GM21576 (cell line): ENCODE measurements around the gene ZBTB32.

Experiments
- ATAC-seq: cut with Tn5 transposase; IDR thresholded peaks from one replicate; pipeline ENCODE4 v1.9.1; 2021; ENCODE audit warnings: mild to moderate bottlenecking, moderate library complexity; ENCODE audit not compliant: unreplicated experiment

The ZBTB32 gene

DNA sequence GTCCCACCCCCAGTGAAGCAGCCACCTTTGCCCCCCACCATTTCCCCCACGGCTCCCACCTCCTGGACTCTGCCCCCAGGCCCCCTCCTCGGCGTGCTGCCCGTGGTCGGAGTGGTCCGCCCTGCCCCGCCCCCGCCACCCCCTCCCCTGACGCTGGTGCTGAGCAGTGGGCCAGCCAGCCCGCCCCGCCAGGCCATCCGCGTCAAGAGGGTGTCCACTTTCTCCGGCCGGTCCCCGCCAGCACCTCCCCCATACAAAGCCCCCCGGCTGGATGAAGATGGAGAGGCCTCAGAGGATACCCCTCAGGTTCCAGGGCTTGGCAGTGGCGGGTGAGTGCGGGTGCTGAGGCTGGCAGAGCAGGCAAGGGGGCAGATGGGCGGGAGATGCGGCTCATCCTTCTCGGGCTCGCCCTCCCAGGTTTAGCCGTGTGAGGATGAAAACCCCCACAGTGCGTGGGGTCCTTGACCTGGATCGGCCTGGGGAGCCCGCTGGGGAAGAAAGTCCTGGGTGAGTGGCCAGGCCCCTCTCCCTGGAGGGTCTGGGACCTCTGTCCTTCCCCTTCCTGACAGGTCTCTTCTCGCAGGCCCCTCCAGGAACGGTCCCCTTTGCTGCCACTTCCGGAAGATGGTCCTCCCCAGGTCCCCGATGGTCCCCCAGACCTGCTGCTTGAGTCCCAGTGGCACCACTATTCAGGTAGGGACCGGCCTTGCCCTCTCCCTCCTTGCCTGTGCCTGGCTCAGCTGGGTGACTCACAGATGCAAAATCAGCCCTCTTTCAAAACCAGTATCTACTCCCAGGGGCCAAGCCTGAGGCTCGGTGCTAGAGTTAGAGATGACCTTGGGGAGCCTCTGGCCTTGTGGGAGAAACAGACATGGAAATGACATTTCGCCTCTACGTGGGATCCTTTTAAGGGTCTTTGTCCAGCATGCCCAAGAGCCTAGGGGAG, 29.1 kb downstream of the ZBTB32 start:
- ATAC-seq = no peak

GRCh38 chr19:35734273-35734672, 29.9 kb downstream of the ZBTB32 start:
- ATAC-seq = no peak

GRCh38 chr19:35734889-35735288, 30.5 kb downstream of the ZBTB32 start:
- no peak for ATAC-seq

GRCh38 chr19:35736913-35737886, 32.8 kb downstream of the ZBTB32 start:
- no peak for ATAC-seq

DNA sequence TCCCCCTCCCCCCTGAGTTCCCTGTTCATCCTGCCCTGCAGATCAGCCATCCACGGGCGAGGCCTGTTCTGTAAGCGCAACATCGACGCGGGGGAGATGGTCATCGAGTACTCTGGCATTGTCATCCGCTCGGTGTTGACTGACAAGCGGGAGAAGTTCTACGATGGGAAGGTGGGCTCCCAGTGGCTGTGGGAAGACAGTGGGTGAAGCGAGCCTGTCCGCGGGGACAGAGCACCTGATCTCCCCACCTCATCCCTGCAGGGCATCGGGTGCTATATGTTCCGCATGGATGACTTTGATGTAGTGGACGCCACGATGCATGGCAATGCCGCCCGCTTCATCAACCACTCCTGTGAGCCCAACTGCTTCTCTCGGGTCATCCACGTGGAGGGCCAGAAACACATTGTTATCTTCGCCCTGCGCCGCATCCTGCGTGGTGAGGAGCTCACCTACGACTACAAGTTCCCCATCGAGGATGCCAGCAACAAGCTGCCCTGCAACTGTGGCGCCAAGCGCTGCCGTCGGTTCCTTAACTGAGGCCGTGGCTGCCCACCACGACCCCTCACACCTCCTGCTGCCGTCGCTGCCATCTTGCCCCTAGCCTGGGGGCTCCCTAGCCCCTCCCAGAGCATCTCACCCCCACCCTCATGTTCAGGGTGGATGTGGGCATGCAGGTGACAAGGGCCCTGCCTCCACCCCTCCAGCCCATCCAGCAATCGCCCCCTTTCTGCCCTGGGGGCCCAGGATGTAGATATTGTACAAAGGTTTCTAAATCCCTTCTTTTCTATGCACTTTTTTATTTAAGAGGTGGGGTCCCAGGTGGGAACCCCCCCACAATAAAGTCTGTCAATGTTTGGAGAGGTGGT, 33.9 kb downstream of the ZBTB32 start:
- ATAC-seq = no peak

DNA sequence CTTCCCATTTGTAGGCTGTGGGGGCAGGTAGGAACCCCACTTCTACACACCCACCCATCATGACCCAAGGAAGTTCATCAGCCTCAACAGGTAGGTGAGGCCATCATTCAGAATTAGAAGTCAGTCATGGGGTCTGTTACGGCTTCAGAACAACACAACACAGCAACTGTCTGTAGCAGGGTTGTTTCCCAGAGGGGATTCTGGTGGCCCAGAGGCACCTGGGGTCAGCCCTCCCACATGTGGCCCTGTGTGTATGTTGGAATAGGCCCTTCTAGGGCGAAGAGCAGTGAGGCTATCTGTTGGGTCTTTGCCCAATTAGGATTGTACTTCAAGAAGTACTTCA, 34.5 kb downstream of the ZBTB32 start:
- ATAC-seq = no peak

GRCh38 chr19:35739275-35740107, 35.1 kb downstream of the ZBTB32 start:
- ATAC-seq = no peak

DNA sequence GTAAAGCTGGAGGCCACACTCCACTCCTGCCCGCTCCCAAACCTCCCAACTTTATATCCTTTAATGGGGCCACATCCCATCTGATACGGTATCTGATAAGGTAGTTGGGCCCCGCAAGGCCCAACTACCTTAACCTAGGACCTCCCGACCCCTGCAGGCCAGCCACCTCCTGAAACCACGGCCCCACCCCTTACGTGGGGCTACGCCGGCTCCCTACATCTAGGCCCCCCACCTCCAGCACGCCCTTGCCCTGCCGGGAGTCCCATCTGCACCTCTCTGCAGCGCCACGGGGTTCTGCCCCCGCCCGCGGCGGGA, 35.7 kb downstream of the ZBTB32 start:
- ATAC-seq = peak; percentile 11

- peak; percentile 46 for ATAC-seq
Measured at GRCh38 chr19:35740423-35741202, 36.3 kb downstream of the ZBTB32 start.

- no peak for ATAC-seq
Measured at GRCh38 chr19:35741203-35741515, 36.8 kb downstream of the ZBTB32 start.

DNA sequence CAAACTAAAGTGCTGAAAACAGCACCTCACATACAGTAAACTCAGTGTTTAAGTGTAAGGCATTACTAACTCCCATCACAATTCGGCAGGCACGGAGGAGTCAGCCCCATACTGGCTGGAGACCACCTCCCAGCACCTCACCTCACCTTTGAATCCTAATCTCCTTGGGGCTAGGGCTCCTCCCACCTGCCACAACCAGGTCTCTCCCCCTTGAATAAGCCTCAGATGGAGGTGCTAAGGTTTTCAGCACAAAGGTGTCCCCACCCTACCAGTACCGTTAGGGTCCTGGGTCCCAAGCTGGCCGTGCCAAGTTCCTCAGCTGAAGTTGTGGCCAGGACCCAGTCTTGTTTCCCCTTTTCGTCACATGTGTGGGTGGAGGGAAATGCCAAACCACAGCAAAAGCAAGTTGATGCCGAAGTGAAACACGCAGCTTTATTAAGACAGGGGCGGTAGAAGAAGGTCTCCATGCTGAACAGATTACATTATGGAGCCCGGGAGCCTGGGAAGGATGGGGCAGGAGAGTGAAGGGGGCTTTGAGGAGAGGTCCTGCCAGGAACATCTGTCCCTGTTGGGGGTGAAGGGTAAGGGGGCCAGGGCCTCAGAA, 37.9 kb downstream of the ZBTB32 start, which contains the start of gene IGFLR1:
Gene IGFLR1, minus strand, starts transcription at position 332 of the 604 bp plus-strand sequence. CDS start 1,272 bp downstream, outside the sequence.
- ATAC-seq = no peak

GRCh38 chr19:35743640-35744429, 39.5 kb downstream of the ZBTB32 start:
- ATAC-seq = no peak

DNA sequence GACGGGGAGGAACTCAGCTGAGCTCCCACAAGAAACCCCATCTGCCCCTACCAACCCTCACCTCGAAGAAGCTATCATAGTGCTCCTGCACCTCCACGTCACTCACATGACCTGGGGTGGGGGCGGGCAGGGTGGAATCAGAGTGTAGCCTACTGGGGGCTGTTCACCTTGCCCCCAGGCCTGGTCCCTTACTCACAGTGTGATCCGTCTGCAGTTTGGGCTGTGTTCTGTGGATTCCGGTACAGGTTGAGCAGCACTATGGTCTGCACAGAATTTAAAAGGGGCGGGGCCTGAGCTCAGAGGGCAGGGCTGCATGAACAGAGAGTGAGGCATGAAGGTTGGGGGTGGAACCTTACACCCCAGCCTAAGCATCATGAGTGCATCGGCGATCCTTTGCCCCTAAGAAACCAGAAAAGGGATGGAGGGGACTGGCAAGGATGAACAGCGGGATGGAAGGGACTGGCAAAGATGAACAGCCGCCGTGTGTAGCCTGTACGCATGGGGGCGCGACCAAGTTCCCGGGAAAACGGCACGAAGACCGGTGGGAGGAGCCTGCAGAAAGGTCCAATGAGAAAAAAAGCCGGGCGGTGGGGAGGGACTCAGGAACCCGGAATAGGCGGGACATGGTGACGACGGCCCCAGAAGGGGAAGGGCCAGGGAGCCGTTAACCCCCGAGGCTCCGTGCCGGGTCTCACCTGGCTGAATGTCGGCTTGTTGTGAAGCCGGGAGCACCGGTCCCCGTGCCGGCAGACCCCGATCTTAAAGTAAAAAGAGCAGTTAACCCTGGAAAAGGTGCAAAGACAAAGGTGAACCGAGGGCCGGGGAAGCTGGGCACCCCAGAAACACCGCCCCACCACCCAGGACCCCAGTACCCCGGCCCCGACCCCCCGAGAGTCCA, 40.3 kb downstream of the ZBTB32 start:
- peak; percentile 33 for ATAC-seq

DNA sequence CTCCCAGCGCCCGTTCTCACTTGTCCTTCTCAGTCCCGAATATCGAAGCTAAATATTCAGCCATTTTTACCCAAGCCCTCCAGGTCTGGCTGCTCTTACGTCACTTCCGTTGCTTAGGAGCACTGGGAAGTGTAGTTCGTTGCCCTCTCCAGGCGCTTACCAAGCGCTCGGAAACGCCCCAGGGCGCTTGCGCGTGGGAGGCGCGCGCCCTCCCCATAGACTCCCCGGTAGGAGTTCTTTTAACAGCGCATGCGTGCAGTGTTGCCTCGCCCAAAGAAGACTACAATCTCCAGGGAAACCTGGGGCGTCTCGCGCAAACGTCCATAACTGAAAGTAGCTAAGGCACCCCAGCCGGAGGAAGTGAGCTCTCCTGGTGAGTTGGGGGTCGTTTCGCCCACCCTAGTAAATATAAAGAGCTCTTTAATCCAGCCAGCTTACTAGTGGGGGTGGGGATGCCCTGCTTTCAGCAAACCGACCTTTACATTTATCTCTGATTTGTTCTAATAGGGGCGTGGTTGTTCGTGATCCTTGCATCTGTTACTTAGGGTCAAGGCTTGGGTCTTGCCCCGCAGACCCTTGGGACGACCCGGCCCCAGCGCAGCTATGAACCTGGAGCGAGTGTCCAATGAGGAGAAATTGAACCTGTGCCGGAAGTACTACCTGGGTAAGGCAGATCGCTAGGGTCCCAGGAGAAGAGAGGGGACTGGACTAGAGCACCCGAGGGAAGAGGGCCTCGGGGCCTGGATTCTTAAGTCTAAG, 41.1 kb downstream of the ZBTB32 start, which contains the start of the genes PSENEN and U2AF1L4:
Gene PSENEN, plus strand, starts transcription at position 324 of the 759 bp plus-strand sequence. Its CDS starts 280 bp downstream, at position 604.
Gene U2AF1L4, minus strand, starts transcription at position 91 of the 759 bp plus-strand sequence. Its CDS starts 27 bp downstream, at position 64.
- ATAC-seq = peak; percentile 36

GRCh38 chr19:35746087-35746462, 41.7 kb downstream of the ZBTB32 start:
- no peak for ATAC-seq

DNA sequence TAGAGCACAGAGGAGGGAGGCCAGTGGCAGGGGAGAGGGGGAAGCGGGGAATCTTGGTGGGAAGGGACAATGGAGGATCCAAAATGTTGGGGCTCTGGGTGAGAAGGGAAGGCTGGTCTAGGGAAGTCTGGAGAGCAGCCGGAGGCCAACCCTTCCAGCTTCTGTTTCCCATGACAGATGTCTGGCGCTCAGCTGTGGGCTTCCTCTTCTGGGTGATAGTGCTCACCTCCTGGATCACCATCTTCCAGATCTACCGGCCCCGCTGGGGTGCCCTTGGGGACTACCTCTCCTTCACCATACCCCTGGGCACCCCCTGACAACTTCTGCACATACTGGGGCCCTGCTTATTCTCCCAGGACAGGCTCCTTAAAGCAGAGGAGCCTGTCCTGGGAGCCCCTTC, 42.2 kb downstream of the ZBTB32 start:
- ATAC-seq = no peak
